Measurements from ENCODE around the gene SPAG9.
A peak's percentile ranks its signal among the peaks of the same experiment; 100 is the strongest.

SPAG9 gene

DNA sequence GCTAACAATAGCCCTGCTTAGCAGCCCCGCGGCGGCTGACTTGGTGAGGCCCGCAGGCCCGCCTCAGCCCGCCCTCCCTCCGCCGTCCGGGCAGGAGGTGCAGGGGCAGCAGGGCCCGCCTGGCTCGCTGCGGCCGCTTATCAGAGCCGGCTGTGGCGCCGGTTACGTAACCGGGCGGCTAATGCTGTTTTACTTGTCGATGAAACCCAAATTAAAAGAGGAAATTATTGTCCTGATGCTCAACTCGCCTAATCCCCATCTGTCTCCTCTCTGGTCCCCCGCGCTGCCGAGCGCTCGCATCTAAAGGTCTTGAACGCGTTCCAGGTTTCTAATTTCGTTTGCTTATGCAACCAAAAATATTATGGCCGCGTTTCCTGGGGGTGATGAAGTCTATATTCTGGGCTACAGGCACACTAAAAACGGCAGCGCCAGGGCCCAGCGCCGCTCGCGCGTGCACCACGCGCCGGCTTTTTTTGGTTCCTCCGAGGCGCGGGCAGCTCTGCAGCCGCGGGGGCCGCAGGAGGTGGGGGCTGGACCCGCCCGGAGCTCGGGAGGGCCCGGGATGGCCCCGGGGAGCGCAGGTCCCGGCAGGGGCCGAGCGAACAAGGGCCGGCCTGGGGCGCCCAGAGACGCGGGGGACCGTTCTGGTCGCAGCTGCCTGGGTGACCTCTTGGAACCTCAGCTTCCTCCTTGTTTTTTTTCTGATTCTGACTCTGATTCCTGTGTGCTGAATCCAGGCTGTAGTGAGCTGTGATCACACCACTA lies 189.3 kb downstream of the SPAG9 start:
- peak; percentile 44 for DNase-seq

GRCh38 chr17:50928646-50929045 lies 192.0 kb downstream of the SPAG9 start:
- DNase-seq = no peak

GRCh38 chr17:50927287-50927686 lies 193.4 kb downstream of the SPAG9 start:
- DNase-seq = no peak

GRCh38 chr17:50926523-50926922 lies 194.1 kb downstream of the SPAG9 start:
- DNase-seq = no peak

GRCh38 chr17:50925296-50925891 lies 195.3 kb downstream of the SPAG9 start:
- DNase-seq = no peak

GRCh38 chr17:50924800-50925199 lies 195.9 kb downstream of the SPAG9 start:
- no peak for DNase-seq

- no peak for DNase-seq
Measured at GRCh38 chr17:50924300-50924699, 196.4 kb downstream of the SPAG9 start.

DNA sequence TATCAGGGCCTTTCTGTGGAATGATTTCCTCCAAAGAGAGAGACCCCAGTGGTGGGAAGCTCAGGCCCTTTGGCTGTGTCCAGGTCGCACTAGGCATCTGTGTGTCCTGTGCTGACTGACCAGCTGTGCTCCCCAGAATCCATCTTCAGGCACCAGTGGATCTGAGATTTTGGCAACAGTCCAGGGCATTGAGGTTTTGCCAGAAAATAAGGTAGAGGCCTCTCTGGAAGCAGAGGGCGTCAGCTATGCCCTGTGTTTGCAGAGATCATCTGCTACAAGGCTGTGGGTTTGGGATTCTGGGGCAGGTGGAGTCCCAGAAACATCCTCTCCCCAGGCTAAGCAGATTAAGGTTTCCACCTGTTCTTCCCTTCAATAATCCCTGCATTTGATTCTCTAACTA lies 197.1 kb downstream of the SPAG9 start:
- DNase-seq = no peak

GRCh38 chr17:50922721-50923405 lies 197.8 kb downstream of the SPAG9 start:
- no peak for DNase-seq

DNA sequence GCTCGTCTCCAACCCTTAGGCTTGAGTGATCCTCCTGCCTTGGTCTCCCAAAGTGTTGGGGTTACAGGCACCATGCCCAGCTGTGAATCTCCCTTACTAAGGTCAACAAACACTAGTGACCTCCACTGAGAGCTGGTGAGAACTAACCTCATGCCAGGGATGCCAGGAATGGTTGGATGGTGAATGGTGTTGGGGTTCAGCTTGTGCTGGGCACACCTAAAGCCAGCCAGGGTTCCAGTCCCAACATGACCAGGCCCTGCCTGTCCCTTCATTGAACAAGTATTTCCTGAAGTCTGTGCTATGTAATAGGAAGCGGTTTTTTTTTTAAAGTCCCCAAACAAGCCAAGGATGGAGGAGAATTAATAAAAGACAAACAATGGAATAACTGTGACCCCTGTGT lies 198.6 kb downstream of the SPAG9 start:
- no peak for DNase-seq

GRCh38 chr17:50920891-50921586 lies 199.6 kb downstream of the SPAG9 start:
- no peak for DNase-seq

GRCh38 chr17:50920041-50920410 lies 200.6 kb downstream of the SPAG9 start:
- DNase-seq = no peak

DNA sequence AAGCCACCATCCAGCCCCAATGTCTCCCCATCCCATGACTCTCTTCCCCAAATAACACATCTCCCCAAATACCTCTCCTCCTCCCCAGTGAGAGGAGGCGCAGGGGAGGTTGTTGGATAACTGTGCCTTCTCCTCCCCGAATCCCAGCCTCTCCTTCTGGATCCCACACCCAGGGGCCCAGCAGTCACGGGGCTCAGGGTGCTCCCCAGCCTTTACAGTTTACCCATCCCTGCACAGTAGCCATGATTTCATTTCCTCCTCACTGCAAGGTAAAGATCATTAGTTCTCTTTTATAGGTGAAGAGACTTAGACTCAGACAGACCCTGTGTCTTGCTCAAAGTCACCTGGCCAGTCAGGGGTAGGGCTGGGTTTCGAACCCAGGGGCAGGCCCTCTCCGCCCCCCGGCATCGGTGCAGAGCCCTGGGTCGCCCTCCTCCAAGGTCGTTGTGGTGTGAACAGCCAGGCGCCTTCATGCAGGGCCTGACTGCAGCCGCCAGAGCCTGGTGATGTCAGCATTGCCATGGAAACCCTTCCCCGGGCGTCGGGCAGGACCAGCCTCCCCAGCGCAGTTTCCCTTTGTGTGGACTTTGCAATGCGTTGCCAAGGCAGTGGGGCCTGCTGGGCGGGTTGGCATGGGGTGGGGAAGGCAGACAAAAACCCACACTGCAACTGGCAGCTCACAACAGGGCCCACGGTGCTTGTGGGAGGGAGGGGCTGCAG lies 201.2 kb downstream of the SPAG9 start:
- peak; percentile 96 for DNase-seq

- peak; percentile 60 for DNase-seq
Measured at GRCh38 chr17:50918933-50919296, 201.8 kb downstream of the SPAG9 start.

GRCh38 chr17:50918071-50918932 lies 202.4 kb downstream of the SPAG9 start:
- DNase-seq = no peak

DNA sequence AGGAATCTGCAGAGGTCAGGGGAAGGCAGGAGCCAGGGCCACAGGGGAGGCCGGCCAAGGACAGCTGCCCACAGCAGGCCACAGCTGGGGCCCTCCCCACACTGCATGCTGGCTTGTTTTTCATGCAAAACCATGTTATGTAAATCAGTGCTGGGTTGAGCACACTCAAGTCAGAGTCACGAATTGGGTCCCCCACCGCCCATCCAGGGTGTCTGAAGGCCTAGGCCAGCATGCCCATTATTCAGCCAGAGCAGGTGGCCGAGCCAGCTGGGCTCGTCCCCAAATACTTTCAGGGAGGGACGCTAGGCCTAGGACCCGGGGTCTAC lies 203.3 kb downstream of the SPAG9 start:
- no peak for DNase-seq

DNA sequence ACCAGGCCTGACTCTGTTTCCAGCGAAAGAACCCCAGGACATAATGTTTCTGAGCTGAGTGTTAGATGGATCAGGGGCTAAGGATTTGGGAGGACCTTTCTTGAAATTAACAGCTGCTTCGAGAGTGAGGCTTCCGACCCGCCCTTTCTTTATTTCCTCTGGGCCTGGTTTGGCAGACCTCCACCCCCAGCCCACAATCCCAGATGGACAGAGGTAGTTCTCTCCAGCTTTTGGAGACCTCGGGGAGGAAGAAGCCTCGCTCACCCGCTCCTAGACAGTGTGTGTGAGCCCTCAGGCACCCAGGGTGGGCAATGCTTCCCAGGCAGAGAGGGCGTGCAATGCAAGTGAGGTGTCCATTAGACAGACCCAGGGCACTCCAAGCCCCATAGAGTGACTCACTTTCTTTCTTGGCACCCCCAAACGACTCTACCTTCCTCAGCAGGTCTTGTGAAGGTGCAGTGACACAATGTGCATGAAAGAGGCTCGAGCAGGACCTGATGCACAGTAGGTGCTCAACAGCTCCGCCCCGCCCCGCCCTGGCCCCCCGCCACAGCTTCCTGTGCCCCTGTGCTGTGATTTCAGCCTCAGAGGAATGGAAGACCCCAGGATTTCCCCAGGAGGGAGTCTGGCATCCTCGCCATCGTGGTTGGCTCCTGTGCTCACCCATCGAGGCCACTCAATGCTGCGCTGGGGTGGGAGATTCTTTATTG lies 203.8 kb downstream of the SPAG9 start:
- no peak for DNase-seq

DNA sequence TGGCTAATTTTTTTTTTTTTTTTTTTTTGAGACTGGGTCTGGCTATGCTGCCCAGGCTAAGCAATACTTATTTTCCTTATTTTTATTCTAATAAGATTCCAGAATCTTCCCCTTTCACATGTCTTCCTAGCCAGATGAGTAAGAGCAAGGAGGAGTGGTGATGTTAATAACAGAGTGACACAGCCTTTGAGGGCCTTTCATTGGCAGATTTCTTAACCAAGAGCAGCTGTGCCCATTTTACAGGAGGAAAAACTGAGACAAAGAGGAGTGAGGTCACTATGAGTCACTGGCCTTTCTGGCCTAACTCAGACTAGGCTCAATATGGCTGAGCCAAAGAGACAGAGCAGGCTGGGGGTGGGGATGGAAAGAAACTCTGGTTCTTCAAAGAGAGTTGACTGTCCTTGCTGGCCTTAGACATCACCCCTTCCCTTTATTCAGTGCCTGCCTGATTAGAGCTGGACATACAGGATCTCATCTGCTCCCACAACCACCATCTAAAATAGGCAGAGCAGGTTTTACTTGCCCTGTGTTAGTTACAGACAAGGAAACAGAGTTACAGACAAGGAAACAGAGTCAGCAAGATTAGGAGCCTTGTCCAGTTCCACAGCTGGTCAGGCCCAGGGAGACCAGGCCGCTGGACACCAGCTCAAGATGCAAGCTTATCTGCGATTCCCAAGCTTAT lies 204.5 kb downstream of the SPAG9 start:
- peak; percentile 63 for DNase-seq

DNA sequence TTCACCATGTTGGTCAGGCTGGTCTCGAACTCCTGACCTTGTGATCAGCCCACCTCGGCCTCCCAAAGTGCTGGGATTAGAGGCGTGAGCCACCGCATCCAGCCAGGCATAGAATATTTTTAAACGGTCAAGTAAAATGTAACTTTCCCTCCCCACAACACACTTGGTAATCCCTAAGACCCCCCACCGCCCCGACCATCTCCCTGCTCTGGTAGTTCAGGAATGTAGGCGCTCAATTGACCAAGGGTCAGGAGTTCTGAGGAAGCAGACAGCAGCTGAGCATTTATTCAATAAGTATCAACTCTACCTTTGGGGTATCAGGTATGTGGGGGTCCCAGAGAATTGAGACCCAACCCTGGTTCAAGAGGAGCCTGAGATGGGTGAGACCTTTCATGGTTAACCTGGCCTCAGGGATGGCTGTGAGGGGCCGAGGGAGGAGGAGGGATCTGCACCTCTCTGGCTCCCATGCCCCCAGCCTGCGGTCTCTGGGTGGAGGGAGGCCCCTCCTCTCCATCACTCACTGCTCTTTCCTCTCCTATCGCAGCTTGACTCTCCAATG lies 206.1 kb downstream of the SPAG9 start:
- DNase-seq = no peak

- DNase-seq = no peak
Measured at GRCh38 chr17:50913120-50913519, 207.5 kb downstream of the SPAG9 start.
